GM23338 (cell line): ENCODE results near the gene IQUB. TPM values are rescaled to one million over a fixed set of nuclear protein-coding genes. Genes with fewer than 3 reads are reported as not detected.

ENCODE experiments used
- ATAC-seq: fragments of 200-7000 bp; cut with Tn5 transposase; 3 replicates; pipeline ENCODE4 v1.9.1; 2020
- DNase-seq: peaks from one replicate; pipeline ENCODE4 v3.0.0-alpha.2; 2015; ENCODE audit warnings: low spot score
- H2AFZ ChIP-seq: fragments of 200-600 bp; sonication (generic); 2 replicates; pipeline ENCODE4 v1.8.0; 2016; ENCODE audit warnings: antibody characterized with exemption, mild to moderate bottlenecking, moderate library complexity
- H3F3A ChIP-seq: fragments of 200-600 bp; sonication (generic); replicated peaks from 2 replicates; pipeline ENCODE4 v1.8.0; 2017; ENCODE audit warnings: antibody characterized with exemption, mixed run types, low read depth
- H3K27ac ChIP-seq: fragments of 200-600 bp; sonication (generic); 2 replicates; pipeline ENCODE4 v1.6.1; 2016; ENCODE audit warnings: low read depth
- H3K27me3 ChIP-seq: fragments of 200-600 bp; sonication (generic); 2 replicates; pipeline ENCODE4 v1.8.0; 2016; ENCODE audit warnings: mild to moderate bottlenecking, mixed run types, moderate library complexity; ENCODE audit not compliant: insufficient read depth
- H3K36me3 ChIP-seq: fragments of 200-600 bp; sonication (generic); 2 replicates; pipeline ENCODE4 v1.8.0; 2016; ENCODE audit warnings: mild to moderate bottlenecking; ENCODE audit not compliant: insufficient read depth
- H3K4me1 ChIP-seq: fragments of 200-600 bp; sonication (generic); 2 replicates; pipeline ENCODE4 v1.8.0; 2016; ENCODE audit warnings: mild to moderate bottlenecking, moderate library complexity; ENCODE audit not compliant: insufficient read depth
- H3K4me2 ChIP-seq: fragments of 200-600 bp; sonication (generic); 2 replicates; pipeline ENCODE4 v1.7.1; 2017; ENCODE audit warnings: mixed run types
- H3K4me3 ChIP-seq: fragments of 200-600 bp; sonication (generic); 2 replicates; pipeline ENCODE4 v1.6.1; 2016; ENCODE audit warnings: mixed run types
- H3K79me2 ChIP-seq: fragments of 200-600 bp; sonication (generic); replicated peaks from 2 replicates; pipeline ENCODE4 v1.8.0; 2017; ENCODE audit warnings: mild to moderate bottlenecking; ENCODE audit not compliant: insufficient read depth
- H3K9me2 ChIP-seq: fragments of 200-600 bp; sonication (generic); 2 replicates; pipeline ENCODE4 v1.8.0; 2017; ENCODE audit not compliant: insufficient read depth
- H4K20me1 ChIP-seq: fragments of 200-600 bp; sonication (generic); replicated peaks from 2 replicates; pipeline ENCODE4 v1.8.0; 2017; ENCODE audit warnings: mild to moderate bottlenecking; ENCODE audit not compliant: insufficient read depth
- H3K27ac Mint-ChIP-seq: 2 replicates; pipeline ENCODE4 v1.8.0; 2020; ENCODE audit warnings: inconsistent platforms, mild to moderate bottlenecking, moderate library complexity, mixed read lengths
- H3K27me3 Mint-ChIP-seq: 3 replicates; pipeline ENCODE4 v1.8.0; 2022; ENCODE audit warnings: low read depth, mild to moderate bottlenecking, moderate library complexity, mixed read lengths, inconsistent platforms; ENCODE audit not compliant: insufficient read depth, poor library complexity
- H3K36me3 Mint-ChIP-seq: 3 replicates; pipeline ENCODE4 v1.8.0; 2021; ENCODE audit warnings: low read depth, mild to moderate bottlenecking, inconsistent platforms, moderate library complexity, mixed read lengths
- H3K4me1 Mint-ChIP-seq: 3 replicates; pipeline ENCODE4 v1.8.0; 2020; ENCODE audit warnings: mild to moderate bottlenecking, inconsistent platforms, mixed read lengths
- H3K4me3 Mint-ChIP-seq: 3 replicates; pipeline ENCODE4 v1.8.0; 2021; ENCODE audit warnings: moderate library complexity, mild to moderate bottlenecking, inconsistent platforms, mixed read lengths
- H3K9me3 Mint-ChIP-seq: 3 replicates; pipeline ENCODE4 v1.8.0; 2020; ENCODE audit warnings: moderate library complexity, mild to moderate bottlenecking, inconsistent platforms, mixed read lengths
- EZH2 ChIP-seq: fragments of 200-600 bp; sonication (generic); IDR thresholded peaks from one replicate; pipeline ENCODE4 v1.8.0; 2017; ENCODE audit warnings: antibody characterized with exemption, mild to moderate bottlenecking, low read depth; ENCODE audit not compliant: unreplicated experiment
- EZH2phosphoT487 ChIP-seq: fragments of 200-600 bp; sonication (generic); IDR thresholded peaks from one replicate; pipeline ENCODE4 v1.8.1; 2018; ENCODE audit warnings: antibody characterized with exemption; ENCODE audit not compliant: unreplicated experiment
- JUNB ChIP-seq: IDR thresholded peaks from one replicate; pipeline ENCODE4 v1.6.1; 2016; ENCODE audit warnings: antibody characterized with exemption; ENCODE audit not compliant: unreplicated experiment
- NANOG ChIP-seq: IDR thresholded peaks from 2 replicates; pipeline ENCODE4 v1.6.1; 2016; ENCODE audit warnings: antibody characterized with exemption, borderline replicate concordance
- POLR2AphosphoS5 ChIP-seq: IDR thresholded peaks from 2 replicates; pipeline ENCODE4 v1.6.1; 2016; ENCODE audit warnings: antibody characterized with exemption, low read depth
- STAT1 ChIP-seq: IDR thresholded peaks from one replicate; pipeline ENCODE4 v1.6.1; 2016; ENCODE audit warnings: antibody characterized with exemption; ENCODE audit not compliant: unreplicated experiment
- ZNF114 ChIP-seq: fragments of 250-450 bp; sonication (Bioruptor Pico); IDR thresholded peaks from 2 replicates; pipeline ENCODE4 v1.5.0; 2020; ENCODE audit warnings: mild to moderate bottlenecking, moderate library complexity
- ZNF331 ChIP-seq: fragments of 250-450 bp; sonication (Bioruptor Pico); IDR thresholded peaks from 2 replicates; pipeline ENCODE4 v1.5.0; 2020; ENCODE audit warnings: low read depth, mild to moderate bottlenecking, moderate library complexity
- polyA plus RNA-seq: library from polyadenylated mRNA; unstranded; fragments of >200 nt; fragmentation: Nextera tagmentation; extraction: Ambion mirVana; gene quantifications from 2 replicates; pipeline ENCODE4 v1.2.1, GENCODE V29; 2016
- total RNA-seq: library from RNA; depleted of rRNA; stranded (reverse); fragments of >200 nt; shearing (Covaris generic); gene quantifications from 2 replicates; pipeline ENCODE4 v1.2.3, GENCODE V29; 2014
- TF ChIP-seq, protein P1 (sequence below), 2 experiments: fragments of 200-600 bp in 1 of 2; sonication (generic) in 1 of 2; conservative IDR thresholded peaks; 2 replicates each; pipeline versions ENCODE4 v1.5.1 to v1.6.1; 2016 to 2017; ENCODE audit warnings: antibody characterized with exemption in 2 of 2, low read depth in 2 of 2, mild to moderate bottlenecking in 2 of 2, moderate library complexity in 1 of 2
- TF ChIP-seq, protein P2 (sequence below): IDR thresholded peaks from one replicate; pipeline ENCODE4 v1.6.1; 2018; ENCODE audit warnings: antibody characterized with exemption; ENCODE audit not compliant: unreplicated experiment

IQUB gene
- total and polyA plus RNA-seq, 2 experiments from 2014 or later = 0.79 to 1.1 TPM

DNA sequence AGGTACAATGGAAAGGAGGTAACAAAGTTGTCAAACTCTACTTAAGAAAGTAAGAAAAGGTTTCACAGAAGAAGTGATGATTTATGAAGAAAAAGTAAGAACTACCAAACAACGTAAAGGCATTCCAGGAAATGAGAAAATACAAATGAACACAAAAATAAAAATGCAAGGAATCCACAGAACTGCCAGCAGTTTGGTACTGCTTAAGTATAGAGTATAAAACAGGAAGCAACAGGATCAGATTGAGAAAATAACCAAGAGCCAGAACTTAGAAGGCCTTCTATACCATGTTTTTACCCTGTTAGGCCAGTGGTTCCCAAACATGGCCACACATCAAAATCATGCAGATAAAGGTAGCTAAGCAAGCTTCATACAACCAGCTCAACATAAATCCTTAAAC, 14.0 kb upstream of the IQUB start:
- H3K27me3 Mint-ChIP-seq = no peaks in the 10 kb centered on the region
- H2AFZ ChIP-seq = no peak overlapping the region
- H3K4me2 ChIP-seq = no peak overlapping the region
- H3K4me3 Mint-ChIP-seq = no peak overlapping the region
- H3K9me3 Mint-ChIP-seq = no peaks in the 10 kb centered on the region
- no peak overlapping the region for H3K4me3 ChIP-seq
- no peak overlapping the region for H3K27ac ChIP-seq
- H3K4me1 Mint-ChIP-seq = no peaks in the 10 kb centered on the region
- no peak for ATAC-seq
- no peak for DNase-seq
- no peaks in the 10 kb centered on the region for H3K9me2 ChIP-seq
- H3K4me1 ChIP-seq = no peaks in the 10 kb centered on the region
- no peak overlapping the region for H3K27ac Mint-ChIP-seq
- H3K27me3 ChIP-seq = no peaks in the 10 kb centered on the region
- peaks cover 4% of the 10 kb centered on the region; the same call in 1 of the 2 replicates for H3K36me3 ChIP-seq
- no peaks in the 10 kb centered on the region for H3F3A ChIP-seq
- H3K79me2 ChIP-seq = peaks cover 28% of the 10 kb centered on the region
- no peaks in the 10 kb centered on the region; the same call in 1 of the 2 replicates for H4K20me1 ChIP-seq
- TF ChIP-seq, protein P1, sequence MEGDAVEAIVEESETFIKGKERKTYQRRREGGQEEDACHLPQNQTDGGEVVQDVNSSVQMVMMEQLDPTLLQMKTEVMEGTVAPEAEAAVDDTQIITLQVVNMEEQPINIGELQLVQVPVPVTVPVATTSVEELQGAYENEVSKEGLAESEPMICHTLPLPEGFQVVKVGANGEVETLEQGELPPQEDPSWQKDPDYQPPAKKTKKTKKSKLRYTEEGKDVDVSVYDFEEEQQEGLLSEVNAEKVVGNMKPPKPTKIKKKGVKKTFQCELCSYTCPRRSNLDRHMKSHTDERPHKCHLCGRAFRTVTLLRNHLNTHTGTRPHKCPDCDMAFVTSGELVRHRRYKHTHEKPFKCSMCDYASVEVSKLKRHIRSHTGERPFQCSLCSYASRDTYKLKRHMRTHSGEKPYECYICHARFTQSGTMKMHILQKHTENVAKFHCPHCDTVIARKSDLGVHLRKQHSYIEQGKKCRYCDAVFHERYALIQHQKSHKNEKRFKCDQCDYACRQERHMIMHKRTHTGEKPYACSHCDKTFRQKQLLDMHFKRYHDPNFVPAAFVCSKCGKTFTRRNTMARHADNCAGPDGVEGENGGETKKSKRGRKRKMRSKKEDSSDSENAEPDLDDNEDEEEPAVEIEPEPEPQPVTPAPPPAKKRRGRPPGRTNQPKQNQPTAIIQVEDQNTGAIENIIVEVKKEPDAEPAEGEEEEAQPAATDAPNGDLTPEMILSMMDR (conservative IDR thresholded peaks at IDR 0.05; ENCODE audit: low read depth in 2 of 2) = no peak
- TF ChIP-seq EZH2 = no peak
- TF ChIP-seq ZNF331 (CRISPR knock-in tag) = no peak
- TF ChIP-seq JUNB = no peak
- TF ChIP-seq, protein P2, sequence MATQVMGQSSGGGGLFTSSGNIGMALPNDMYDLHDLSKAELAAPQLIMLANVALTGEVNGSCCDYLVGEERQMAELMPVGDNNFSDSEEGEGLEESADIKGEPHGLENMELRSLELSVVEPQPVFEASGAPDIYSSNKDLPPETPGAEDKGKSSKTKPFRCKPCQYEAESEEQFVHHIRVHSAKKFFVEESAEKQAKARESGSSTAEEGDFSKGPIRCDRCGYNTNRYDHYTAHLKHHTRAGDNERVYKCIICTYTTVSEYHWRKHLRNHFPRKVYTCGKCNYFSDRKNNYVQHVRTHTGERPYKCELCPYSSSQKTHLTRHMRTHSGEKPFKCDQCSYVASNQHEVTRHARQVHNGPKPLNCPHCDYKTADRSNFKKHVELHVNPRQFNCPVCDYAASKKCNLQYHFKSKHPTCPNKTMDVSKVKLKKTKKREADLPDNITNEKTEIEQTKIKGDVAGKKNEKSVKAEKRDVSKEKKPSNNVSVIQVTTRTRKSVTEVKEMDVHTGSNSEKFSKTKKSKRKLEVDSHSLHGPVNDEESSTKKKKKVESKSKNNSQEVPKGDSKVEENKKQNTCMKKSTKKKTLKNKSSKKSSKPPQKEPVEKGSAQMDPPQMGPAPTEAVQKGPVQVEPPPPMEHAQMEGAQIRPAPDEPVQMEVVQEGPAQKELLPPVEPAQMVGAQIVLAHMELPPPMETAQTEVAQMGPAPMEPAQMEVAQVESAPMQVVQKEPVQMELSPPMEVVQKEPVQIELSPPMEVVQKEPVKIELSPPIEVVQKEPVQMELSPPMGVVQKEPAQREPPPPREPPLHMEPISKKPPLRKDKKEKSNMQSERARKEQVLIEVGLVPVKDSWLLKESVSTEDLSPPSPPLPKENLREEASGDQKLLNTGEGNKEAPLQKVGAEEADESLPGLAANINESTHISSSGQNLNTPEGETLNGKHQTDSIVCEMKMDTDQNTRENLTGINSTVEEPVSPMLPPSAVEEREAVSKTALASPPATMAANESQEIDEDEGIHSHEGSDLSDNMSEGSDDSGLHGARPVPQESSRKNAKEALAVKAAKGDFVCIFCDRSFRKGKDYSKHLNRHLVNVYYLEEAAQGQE = no peak
- TF ChIP-seq STAT1 = no peak
- no peak for TF ChIP-seq POLR2AphosphoS5
- no peak for TF ChIP-seq NANOG
- peaks cover 32% of the 10 kb centered on the region for H3K36me3 Mint-ChIP-seq

DNA sequence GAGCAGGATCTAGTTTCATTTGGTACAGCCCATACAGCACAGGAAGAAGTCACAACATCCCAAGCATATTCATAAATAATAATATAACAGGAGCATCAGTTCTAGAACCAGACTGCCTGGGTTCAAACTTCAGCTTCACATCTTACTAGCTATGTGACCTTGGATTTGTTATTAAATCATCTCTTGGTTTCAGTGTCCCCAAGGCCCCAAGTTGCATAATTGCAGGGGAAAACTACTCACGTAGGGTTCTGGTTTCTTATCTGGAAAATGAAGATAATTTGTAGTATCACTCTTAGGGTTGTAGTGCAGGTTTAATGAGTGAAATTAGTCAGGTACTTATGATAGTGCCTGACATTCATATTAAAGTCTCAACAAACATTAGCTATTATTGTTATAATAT, 5.5 kb upstream of the IQUB start:
- no peak overlapping the region for H3K27ac ChIP-seq
- no peak for DNase-seq
- no peaks in the 10 kb centered on the region for H4K20me1 ChIP-seq
- no peak overlapping the region for H2AFZ ChIP-seq
- H3K4me3 ChIP-seq = no peak overlapping the region
- Mint-ChIP-seq H3K4me3 (no peak overlapping the region), H3K4me1 (no peaks in the 10 kb centered on the region), H3K27me3 (no peaks in the 10 kb centered on the region), H3K9me3 (no peaks in the 10 kb centered on the region), H3K36me3 (peaks cover 2% of the 10 kb centered on the region; the same call in 1 of the 3 replicates), H3K27ac (no peak overlapping the region)
- H3K27me3 ChIP-seq = no peaks in the 10 kb centered on the region
- H3K4me2 ChIP-seq = no peak overlapping the region
- no peaks in the 10 kb centered on the region for H3F3A ChIP-seq
- H3K36me3 ChIP-seq = no peaks in the 10 kb centered on the region
- TF ChIP-seq ZNF114 (no peak), EZH2phosphoT487 (no peak)
- H3K9me2 ChIP-seq = no peaks in the 10 kb centered on the region
- no peak for ATAC-seq
- H3K79me2 ChIP-seq = no peaks in the 10 kb centered on the region
- H3K4me1 ChIP-seq = no peaks in the 10 kb centered on the region
